COR-L47 (cell line): ENCODE measurements around the gene SUOX.
A peak's percentile ranks its signal among the peaks of the same experiment; 100 is the strongest.
"Not testable (repeated sequence)": the region's sequence is repeated elsewhere in the genome, so short reads cannot be mapped to it uniquely, and the experiment has no call there.

Experiments
- DNase-seq: peaks from one replicate; lab custom pipeline; 2025; lab: John Stamatoyannopoulos, UW

SUOX gene

DNA sequence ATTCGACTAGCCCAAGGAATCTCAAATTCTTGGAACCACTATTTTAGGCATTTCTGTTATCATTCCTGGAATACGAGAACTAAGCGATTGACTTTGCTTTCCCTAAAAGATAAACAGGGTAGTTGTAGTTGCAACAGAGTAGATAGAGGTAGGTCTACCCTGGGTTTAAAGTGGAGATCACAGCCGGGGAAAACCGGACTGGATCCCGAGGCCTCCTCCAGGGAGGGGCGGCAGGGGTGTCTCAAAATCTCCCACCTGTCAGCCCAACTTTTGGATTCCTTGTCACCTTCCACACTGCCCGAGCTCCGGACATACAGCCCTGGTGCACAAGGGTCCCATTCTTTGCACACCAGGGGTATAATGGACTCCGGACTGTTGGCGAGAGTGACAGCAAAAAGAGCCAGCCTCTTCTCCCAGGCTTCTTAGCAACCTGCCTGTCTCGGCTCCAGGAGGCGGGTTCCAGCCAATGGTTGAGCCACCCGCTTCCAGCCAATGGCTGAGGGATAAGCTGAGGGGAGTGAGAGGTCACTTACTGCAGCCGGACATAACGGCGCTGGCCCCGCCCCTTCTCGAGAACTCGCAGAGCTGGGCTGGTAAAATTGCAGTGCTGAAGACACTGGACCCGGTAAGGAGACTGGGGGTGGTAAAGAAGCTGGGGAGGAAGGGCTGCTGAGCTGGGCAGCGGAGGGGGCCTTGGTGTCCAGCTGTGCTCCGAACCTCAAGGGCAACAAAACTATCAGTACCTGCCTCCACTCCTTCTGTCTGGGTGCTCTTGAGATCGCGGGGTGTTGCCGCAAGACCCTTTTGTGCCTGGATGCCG lies at the start of gene SUOX:
SUOX (plus strand) TSS at position 562 of the 820 bp plus-strand sequence. CDS start 4,946 bp downstream, outside the sequence.
- peak; percentile 88 for DNase-seq

DNA sequence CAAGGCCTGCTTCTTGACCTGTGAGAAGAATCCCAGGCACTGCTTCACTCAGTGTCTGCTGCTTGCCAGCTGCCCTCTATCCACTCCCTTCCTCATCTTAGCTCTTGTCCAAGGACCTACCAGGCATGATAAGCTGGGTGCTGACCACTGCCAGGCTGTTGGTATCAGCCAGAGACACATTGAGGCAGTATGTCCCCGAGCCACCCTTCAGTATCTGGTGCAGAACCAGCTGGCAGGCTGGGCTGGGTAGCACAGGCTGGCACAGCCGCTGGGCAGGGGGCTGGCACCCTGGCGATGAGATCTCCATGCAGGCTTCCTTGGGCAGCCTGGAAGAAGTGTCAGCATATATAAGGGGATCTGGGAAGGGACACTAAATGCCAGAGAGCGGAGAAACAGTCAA lies 41.7 kb upstream of the SUOX start:
- no peak for DNase-seq

DNA sequence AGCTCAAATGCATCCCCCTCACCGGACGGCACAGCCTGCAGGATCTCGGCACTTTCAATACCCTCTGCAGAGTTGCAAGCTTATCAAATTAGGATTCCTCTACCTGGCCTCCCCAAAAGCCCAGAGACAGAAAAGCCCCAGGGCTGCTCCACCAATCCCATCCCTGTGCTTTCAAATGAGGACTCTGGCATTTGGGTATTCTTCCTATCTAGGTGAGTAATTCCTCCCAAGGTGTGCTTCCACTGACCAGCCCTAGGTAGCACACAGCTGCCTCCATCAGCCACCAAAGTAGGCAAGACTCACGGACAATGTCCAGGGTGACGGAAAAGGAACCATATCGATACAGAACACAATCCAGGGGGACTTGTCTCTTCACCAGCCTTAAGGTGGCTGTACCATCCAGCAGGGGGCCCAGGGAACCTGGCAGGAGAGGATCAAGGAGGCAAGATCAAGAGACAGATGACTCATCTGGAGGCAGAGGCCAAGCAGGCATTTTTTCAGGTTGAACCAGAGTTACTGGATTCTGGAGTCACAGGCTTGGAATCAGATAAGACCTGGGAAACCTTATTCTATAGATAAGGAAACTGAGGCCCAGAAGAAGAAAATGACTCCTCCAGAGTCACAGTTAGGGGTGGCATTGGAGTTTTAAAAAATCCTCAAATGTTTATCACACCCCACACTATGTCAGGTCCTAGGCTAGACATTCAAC lies 41.1 kb upstream of the SUOX start:
- no peak for DNase-seq

DNA sequence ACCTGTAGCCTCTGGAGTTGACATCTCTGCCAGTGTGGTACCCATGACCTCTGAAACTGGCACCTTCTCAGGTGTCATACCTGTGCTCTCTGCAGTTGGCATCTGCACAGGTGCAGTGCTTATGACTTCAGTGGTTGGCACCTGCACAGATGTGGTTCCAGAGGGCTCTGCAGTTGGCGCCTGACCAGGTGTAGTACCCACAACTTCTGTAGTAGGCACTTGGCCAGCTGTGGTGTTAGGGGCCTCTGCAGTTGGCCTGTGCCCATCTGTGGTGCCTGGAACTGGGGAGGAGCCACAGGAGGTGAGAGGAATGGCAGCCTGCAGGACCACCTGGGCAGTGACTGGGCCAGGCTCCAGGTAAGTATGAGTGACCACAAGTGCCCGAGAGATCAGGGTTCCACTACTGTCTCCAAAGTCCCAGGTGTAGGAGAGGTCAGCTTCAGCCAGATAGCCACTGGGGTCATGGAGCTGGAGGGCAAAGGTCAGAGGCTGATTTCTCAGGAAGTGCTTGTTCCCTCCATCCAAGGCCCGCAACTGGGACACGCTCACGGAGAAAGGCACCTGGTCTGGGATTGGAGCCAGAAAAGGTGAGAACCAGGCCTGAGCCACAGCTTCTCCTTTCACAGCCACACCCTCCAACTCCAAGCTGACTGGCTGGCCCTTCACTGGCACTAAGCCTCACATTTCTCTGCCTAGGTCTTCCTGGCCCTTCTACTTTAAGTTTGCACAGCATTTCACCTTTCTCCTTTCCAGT lies 39.8 kb upstream of the SUOX start:
- DNase-seq: no peak

DNA sequence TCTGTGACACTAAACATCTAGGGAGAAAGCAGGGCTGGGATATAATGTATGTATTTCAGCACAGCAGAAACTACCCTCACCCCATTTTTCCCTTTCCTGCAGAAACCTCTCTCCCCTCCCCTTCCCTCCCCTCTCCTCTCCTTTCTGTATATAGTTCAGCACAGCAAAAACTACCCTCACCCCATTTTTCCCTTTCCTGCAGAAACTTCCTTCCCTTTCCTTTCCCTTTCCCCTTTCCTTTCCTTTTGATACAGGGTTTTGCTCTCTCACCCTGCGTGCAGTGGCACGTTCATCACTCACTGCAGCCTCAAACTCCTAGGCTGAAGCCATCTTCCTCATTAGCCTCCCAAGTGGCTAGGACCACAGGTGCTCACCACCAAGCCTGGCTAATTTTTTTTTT lies 33.3 kb upstream of the SUOX start:
- no peak for DNase-seq

DNA sequence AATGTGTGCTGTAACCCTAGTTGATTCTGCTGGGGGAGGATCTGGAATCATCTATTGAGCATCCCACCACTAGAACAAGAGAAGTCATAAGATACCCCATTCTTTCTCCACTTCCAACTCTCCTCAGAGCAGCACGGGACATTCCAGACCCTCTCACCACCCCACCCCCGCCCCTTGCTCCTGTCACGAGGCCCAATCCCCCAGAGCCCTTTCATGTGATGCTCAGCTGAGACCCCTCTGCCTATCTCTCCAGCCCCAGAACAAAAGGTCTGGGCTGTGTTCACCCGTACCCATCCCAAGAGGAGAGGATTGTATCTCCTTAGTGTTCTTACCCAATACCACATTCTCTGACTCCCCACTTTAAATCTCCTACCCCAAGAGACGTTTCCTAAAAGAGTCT lies 31.8 kb upstream of the SUOX start:
- DNase-seq: no peak

DNA sequence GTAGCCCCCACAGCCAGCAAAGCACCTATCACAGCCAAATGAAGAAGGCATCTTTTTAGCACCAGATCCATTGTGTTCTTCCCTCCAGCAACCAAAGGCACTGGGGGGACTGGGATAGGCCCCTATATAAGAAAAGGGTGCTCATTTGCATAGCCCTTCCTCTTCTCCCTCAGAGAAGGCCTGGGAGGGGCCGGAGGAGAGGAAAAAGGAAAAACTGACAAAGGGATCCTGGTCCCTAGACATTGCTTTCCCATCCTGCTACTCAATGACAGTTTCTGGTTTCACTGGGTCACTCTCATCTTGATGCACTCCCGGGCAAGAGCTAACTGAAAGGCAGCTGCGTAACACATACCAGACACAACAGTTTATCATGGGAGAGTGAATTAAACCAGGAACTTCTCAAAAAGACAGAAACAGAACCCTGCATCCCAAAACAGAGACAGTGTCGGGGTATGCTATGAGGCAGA lies 31.1 kb upstream of the SUOX start, which contains the start of gene PMEL:
PMEL (minus strand) TSS at position 102 of the 467 bp plus-strand sequence; CDS start at position 71, 31 bp downstream.
- DNase-seq: no peak

DNA sequence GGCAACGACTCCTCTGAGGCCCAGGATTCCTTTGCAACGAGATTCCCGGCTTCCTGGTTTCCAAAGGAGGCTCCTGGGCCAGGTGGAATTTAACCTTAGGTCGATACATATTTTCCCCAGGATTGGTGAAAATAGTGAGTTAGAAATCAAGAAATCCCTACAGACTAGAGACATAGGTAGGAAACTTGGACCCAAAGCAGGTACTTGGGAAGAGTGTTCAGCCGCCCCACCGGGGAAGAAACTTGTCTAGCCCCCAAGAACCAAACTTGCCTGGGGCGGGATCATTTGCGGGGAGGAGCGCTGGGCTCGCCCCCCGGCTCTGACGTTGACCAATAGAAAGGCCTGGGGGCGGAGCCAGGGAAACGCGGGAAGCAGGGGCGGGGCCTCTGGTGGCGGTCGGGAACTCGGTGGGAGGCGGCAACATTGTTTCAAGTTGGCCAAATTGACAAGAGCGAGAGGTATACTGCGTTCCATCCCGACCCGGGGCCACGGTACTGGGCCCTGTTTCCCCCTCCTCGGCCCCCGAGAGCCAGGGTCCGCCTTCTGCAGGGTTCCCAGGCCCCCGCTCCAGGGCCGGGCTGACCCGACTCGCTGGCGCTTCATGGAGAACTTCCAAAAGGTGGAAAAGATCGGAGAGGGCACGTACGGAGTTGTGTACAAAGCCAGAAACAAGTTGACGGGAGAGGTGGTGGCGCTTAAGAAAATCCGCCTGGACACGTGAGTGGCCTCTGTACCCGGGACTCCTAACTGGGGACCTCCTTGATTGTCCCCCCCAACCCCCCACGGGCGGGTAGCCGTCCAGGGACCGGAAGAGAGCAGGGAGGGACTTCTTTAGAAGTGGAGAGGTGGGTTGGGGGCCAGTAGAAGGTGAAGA lies 30.4 kb upstream of the SUOX start, which contains the start of gene CDK2:
CDK2 (plus strand) TSS at position 423 of the 874 bp plus-strand sequence; CDS start at position 602, 179 bp downstream.
- peak; percentile 76 for DNase-seq

DNA sequence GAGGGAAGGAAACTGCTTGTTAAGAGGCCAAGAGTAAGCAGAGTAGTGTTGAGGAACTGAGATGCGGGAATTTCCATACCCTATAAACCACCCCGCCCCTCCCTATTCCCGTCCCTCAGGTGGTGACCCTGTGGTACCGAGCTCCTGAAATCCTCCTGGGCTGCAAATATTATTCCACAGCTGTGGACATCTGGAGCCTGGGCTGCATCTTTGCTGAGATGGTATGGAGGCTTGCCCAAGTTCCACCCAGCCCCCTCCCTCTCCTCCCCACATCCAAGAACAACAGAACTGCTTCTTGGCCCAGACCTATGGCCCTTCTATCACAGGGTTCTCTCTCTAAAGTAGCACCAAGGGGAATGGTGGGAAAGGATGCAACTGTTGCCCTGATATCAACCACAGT lies 27.7 kb upstream of the SUOX start:
- no peak for DNase-seq

DNA sequence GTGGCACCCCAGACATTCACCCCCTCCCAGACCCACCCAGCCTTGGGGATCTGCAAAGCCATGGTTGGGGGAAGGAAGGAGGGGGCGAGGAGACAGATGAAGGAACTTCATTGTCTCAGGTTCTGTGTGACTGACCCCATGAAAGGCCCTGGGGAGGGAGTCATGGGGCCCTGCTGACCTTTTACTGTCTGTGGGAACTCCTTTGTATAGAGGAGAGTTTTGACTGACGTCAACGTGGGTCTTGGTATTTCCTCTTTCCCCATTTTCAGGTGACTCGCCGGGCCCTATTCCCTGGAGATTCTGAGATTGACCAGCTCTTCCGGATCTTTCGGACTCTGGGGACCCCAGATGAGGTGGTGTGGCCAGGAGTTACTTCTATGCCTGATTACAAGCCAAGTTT lies 26.3 kb upstream of the SUOX start:
- no peak for DNase-seq

DNA sequence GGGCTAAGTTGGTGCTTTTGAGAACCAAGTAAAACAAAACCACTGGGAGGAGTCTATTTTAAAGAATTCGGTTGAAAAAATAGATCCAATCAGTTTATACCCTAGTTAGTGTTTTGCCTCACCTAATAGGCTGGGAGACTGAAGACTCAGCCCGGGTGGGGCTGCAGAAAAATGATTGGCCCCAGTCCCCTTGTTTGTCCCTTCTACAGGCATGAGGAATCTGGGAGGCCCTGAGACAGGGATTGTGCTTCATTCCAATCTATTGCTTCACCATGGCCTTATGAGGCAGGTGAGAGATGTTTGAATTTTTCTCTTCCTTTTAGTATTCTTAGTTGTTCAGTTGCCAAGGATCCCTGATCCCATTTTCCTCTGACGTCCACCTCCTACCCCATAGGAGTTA lies 25.0 kb upstream of the SUOX start:
- DNase-seq: no peak

DNA sequence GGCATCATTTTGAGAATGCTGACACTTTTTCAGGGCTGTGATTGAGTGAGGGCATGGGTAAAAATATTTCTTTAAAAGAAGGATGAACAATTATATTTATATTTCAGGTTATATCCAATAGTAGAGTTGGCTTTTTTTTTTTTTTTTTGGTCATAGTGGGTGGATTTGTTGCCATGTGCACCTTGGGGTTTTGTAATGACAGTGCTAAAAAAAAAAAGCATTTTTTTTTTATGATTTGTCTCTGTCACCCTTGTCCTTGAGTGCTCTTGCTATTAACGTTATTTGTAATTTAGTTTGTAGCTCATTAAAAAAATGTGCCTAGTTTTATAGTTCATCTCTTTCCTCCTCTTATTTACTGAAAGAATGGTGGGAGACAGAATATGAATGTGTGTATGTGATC lies 24.6 kb upstream of the SUOX start:
- DNase-seq: no peak

DNA sequence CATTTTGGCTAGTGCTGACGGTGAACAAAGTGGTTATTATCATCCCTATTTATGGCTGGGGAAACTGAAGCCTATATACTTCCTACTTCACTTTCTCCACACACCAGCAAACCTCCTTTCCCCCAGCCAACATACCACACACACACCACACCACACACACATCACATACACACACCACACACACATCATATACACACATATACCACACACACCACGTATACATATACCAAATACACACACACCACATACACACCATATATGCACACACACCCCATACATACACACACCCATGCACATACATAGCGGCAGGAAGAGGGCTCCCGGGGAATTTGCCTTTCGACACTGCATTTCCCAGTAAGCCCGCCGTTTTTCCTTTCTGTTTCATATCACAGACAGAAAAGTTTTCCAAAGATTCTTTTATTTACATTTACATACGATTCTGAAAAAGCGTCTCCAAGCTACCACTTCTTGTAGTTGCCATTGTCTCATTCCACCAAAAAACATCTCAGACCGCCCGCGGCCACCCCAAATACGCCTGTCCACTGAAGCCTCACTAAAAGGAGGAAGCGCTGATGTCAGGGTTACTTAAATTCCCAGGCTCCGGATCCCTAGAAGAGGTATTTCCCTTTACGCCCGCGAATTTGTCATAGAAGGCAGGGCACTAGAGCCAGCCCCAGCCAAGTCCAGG lies 24.0 kb upstream of the SUOX start:
- no peak for DNase-seq

DNA sequence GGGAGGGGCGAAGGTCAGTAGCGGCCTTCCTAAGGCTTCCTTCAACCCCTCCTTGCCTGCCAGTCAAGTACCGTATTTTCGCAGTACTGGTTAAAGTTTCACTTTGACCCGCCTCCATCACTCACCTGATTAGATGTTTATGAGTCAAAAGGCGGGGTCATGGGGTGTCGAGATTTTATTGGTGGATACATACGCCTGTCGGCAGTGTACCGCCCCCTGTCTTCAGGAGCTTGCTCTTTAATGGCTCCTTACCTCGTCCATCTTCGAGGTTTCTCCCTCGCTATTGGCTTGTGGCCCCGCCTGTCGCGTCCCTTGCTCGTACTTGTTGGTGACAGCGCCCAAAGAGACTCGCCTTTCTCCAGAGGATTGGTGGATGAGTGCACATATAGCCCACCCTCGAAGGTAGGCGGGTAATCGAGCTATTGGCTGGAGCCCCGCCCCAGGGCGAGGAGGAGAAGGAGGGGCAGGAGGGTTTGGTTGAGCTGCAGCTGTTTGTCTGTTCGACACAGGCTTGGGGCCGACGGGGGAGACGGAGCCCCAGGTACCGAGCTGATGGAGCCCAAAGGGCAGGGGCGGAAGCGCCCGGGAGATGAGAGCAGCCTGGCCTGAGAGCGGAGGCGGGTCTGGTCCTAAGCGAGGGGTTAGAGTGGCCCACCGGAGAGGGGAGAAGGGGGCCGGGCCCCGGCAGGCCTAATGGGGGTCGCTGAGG lies 23.3 kb upstream of the SUOX start, which contains the start of gene RAB5B:
RAB5B (plus strand) TSS at position 480 of the 709 bp plus-strand sequence. CDS start 12,883 bp downstream, outside the sequence.
- DNase-seq: peak; percentile 100

DNA sequence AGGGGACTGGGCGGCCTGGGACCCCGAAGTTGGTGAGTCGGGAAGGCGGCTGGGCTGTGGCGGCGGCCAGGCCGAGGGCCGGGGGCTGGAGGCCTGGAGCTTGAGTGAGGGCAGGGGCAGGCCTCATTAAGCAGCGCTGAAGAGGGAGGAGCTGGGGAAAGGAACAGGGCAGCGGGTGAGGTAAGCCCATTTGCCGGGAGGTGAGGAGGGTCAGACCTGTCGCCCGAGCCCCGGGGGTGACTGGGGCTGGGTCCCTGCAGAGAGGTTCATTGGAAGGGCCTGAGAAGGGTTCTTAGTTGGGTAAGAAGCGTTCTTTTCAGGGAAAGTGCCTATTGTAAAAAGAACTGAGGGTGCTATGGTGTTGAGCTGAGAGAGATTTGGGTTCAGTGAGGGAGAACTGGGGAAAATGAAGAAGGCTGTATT lies 22.8 kb upstream of the SUOX start:
- DNase-seq: no peak

DNA sequence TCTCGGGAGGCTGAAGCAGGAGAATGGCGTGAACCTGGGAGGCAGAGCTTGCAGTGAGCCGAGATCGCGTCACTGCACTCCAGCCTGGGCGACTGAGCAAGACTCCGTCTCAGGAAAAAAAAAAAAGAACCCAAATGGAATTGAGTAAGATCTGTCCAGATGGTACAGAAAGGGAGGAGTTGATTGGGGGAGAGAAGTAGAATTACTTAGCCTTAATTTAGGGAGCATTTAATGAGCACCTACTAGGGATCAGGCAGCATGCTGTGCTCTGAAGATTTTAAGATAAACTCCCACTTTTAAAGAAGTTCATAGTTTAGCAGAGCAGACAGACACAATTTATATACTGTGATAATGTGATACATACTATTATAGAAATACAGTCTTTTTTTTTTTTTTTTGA lies 18.7 kb upstream of the SUOX start:
- DNase-seq: no peak

DNA sequence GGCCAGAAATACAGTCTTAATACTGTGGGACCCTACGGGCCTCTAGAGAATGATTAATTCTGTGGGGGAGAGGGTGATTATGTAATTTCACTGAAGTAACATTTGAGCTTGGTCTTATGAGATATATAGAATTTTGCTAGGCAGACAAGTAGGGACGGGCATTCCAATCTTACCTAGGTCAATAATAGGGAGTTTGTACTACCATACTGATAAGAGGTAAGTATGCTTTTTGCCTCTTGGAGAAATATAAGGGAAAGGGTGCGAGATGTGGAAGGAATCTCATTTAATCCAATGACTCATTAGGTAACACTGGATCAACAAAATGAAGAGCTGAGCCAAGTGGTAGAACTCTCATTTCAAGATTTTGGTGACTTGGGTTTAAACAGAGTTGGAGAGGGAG lies 18.0 kb upstream of the SUOX start:
- DNase-seq: no peak

DNA sequence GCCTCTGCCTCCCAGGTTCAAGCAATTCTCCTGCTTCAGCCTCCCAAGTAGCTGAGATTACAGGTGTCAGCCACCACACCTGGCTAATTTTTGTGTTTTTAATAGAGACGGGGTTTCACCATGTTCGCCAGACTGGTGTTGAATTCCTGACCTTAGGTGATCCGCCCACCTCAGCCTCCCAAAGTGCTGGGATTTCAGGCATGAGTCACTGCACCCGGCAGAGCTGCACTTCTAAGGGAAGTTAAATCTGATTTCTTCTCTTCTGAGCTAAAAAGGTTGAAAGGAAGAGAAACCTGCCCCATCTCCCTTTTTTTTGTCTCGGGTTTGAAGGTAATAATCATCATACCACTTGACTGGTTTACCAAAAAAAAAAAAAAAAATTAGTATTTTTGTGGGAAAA lies 15.2 kb upstream of the SUOX start:
- DNase-seq: not testable (repeated sequence)

DNA sequence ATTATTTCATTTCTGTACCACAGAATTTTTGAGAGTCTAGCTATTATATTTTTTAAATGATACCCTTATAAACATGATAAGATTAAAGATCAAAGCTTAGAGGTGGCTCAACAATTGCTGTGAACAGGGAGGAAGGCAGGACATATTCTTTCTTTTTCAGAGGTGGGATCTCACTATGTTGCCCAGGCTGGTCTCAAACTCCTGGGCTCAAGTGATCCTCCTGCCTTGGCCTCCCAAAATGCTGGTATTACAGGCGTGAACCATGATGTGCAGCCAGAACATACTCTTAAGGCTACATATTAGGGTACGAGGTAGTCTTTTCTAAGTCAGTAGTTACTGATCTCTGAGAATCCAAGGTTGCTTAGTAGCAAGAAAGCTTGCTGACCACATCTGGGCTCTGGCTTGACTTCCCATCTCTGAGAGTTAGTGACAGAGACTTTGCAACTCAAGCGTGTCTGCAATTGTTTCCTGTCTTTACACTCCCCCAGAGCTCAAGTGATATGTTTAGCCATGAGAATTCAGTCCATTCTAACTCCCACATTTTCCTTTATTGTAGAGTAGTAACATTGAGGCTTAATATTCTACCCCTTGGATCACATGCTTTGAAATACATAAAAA lies 14.6 kb upstream of the SUOX start:
- no peak for DNase-seq
